ENCODE data around the gene ARPP19.

DNA sequence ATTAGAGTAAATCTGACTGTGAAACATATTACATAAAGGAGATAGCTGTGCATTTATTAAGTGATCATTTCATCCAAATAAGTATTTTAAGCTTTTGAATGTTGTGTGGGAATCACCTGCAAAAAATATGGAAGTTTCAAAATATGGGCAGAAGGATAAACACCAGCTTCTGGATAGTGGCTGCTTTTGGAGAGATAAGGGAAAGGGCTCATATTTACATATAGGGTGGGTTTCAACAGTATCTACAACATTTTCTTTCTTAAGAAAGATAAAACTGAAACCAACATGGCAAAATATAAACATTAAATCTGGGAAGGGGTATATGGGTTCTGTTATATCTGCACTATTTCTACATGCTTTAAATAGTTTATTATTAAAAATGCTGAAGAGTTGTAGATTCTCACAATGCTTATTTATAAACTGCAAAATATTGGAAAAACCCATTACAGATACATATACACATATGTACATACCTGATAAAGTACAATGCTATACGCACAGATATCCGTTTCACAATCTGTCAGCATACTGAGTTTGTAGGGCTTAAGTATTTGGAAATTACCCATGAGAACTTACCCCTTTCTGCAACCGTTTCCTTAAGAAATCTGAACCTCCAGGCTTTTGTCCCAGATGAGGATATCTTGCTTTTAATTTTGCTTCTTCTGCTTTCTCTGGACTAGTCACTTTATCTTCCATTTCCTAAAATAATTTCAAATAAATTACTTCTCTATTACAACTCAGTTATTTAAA, 12.1 kb downstream of the ARPP19 start:
- TF ChIP-seq, protein P1, sequence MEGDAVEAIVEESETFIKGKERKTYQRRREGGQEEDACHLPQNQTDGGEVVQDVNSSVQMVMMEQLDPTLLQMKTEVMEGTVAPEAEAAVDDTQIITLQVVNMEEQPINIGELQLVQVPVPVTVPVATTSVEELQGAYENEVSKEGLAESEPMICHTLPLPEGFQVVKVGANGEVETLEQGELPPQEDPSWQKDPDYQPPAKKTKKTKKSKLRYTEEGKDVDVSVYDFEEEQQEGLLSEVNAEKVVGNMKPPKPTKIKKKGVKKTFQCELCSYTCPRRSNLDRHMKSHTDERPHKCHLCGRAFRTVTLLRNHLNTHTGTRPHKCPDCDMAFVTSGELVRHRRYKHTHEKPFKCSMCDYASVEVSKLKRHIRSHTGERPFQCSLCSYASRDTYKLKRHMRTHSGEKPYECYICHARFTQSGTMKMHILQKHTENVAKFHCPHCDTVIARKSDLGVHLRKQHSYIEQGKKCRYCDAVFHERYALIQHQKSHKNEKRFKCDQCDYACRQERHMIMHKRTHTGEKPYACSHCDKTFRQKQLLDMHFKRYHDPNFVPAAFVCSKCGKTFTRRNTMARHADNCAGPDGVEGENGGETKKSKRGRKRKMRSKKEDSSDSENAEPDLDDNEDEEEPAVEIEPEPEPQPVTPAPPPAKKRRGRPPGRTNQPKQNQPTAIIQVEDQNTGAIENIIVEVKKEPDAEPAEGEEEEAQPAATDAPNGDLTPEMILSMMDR (conservative IDR thresholded peaks at IDR 0.05; ENCODE audit: low read length) = no peak
- no peak for TF ChIP-seq EZH2phosphoT487 (IDR thresholded peaks at IDR 0.05; ENCODE audit: borderline replicate concordance, low read depth, low read length)
